Smooth muscle cell (in vitro differentiated cells): ENCODE data around the gene PRPS1L1. TPM values are rescaled to one million over a fixed set of nuclear protein-coding genes. Genes with fewer than 3 reads are reported as not detected.

Experiments used
- DNase-seq: peaks from one replicate; lab custom pipeline; 2025; ENCODE audit not compliant: unreplicated experiment; lab: John Stamatoyannopoulos, UW
- H2AFZ ChIP-seq: fragments of 200-600 bp; sonication (generic); 2 replicates; pipeline ENCODE4 v1.6.0; 2016; ENCODE audit warnings: antibody characterized with exemption, low read depth, mild to moderate bottlenecking
- H3F3A ChIP-seq: fragments of 200-600 bp; sonication (generic); 2 replicates; pipeline ENCODE4 v1.6.0; 2017; ENCODE audit warnings: antibody characterized with exemption, low read depth
- H3K27ac ChIP-seq: fragments of 200-600 bp; sonication (generic); 2 replicates; pipeline ENCODE4 v1.5.1; 2016; ENCODE audit warnings: low read depth, mild to moderate bottlenecking
- H3K27me3 ChIP-seq: fragments of 200-600 bp; sonication (generic); 2 replicates; pipeline ENCODE4 v1.6.1; 2016; ENCODE audit warnings: low read depth, mild to moderate bottlenecking
- H3K36me3 ChIP-seq: fragments of 200-600 bp; sonication (generic); 2 replicates; pipeline ENCODE4 v1.5.1; 2016; ENCODE audit warnings: low read depth
- H3K4me1 ChIP-seq: fragments of 200-600 bp; sonication (generic); 2 replicates; pipeline ENCODE4 v1.5.1; 2016; ENCODE audit warnings: low read depth
- H3K4me2 ChIP-seq: fragments of 200-600 bp; sonication (generic); 2 replicates; pipeline ENCODE4 v1.6.0; 2016; ENCODE audit warnings: mild to moderate bottlenecking
- H3K4me3 ChIP-seq: fragments of 200-600 bp; sonication (generic); 2 replicates; pipeline ENCODE4 v1.5.1; 2016; ENCODE audit warnings: mild to moderate bottlenecking
- H3K79me2 ChIP-seq: fragments of 200-600 bp; sonication (generic); 2 replicates; pipeline ENCODE4 v1.6.0; 2016; ENCODE audit warnings: low read depth, mild to moderate bottlenecking
- H3K9ac ChIP-seq: fragments of 200-600 bp; sonication (generic); 2 replicates; pipeline ENCODE4 v1.6.0; 2016; ENCODE audit warnings: low read depth
- H3K9me3 ChIP-seq: fragments of 200-600 bp; sonication (generic); replicated peaks from 2 replicates; pipeline ENCODE4 v1.5.1; 2016; ENCODE audit warnings: low read depth
- H4K20me1 ChIP-seq: fragments of 200-600 bp; sonication (generic); 2 replicates; pipeline ENCODE4 v1.6.0; 2016; ENCODE audit warnings: low read depth
- CTCF ChIP-seq: fragments of 200-600 bp; sonication (generic); IDR thresholded peaks from 2 replicates; pipeline ENCODE4 v1.5.1; 2017; ENCODE audit warnings: borderline replicate concordance, mild to moderate bottlenecking, antibody characterized with exemption; ENCODE audit not compliant: insufficient read depth, poor library complexity, severe bottlenecking
- WGBS: methylation state at CpG from one replicate; pipeline ENCODE4 v1.1.7; 2016; ENCODE audit warnings: low lambda C conversion rate; 5-methylcytosine and 5-hydroxymethylcytosine counted together
- polyA plus RNA-seq: library from polyadenylated mRNA; unstranded; fragments of >200 nt; fragmentation: Nextera tagmentation; extraction: Ambion mirVana; gene quantifications from 2 replicates; pipeline ENCODE4 v1.2.1, GENCODE V29; 2016
- total RNA-seq: library from RNA; depleted of rRNA; stranded (reverse); fragments of >200 nt; gene quantifications from 2 replicates; pipeline ENCODE4 v1.2.3, GENCODE V29; 2014

The PRPS1L1 gene
- total RNA-seq: not detected in 2 replicates
- not detected in 2 replicates for polyA plus RNA-seq

GRCh38 chr7:18027628-18028027 lies at the start of gene PRPS1L1:
Gene PRPS1L1, minus strand, starts transcription at chr7:18027846.
- 97% methylated on average over 17 of the region's 17 CpGs for WGBS
- Histone ChIP-seq H3K4me3 (no peak within 1 kb of the TSS), H3K79me2 (no peaks in the 10 kb centered on the region), H3K27me3 (no peaks in the 10 kb centered on the region), H4K20me1 (no peaks in the 10 kb centered on the region), H2AFZ (no peak within 1 kb of the TSS), H3K9me3 (no peaks in the 10 kb centered on the region), H3F3A (no peaks in the 10 kb centered on the region), H3K9ac (no peak within 1 kb of the TSS), H3K36me3 (no peaks in the 10 kb centered on the region), H3K4me1 (no peaks in the 10 kb centered on the region), H3K27ac (no peak within 1 kb of the TSS), H3K4me2 (no peak within 1 kb of the TSS)
- no peak for DNase-seq
- TF ChIP-seq CTCF: no peak

- peaks cover 7% of the 10 kb centered on the region for H3K9me3 ChIP-seq
- H3K4me1 ChIP-seq: no peaks in the 10 kb centered on the region
- no peak overlapping the region for H3K27ac ChIP-seq
- no peak for DNase-seq
- 89% methylated on average over 1 of the region's 1 CpG for whole genome bisulfite sequencing
- TF ChIP-seq CTCF: no peak
- H2AFZ ChIP-seq: no peak overlapping the region
- no peak overlapping the region for H3K4me2 ChIP-seq
- H3K36me3 ChIP-seq: no peaks in the 10 kb centered on the region
- H3K9ac ChIP-seq: no peak overlapping the region
- H3K4me3 ChIP-seq: no peak overlapping the region
- H3F3A ChIP-seq: no peaks in the 10 kb centered on the region
- H3K79me2 ChIP-seq: no peaks in the 10 kb centered on the region
- H4K20me1 ChIP-seq: no peaks in the 10 kb centered on the region
- H3K27me3 ChIP-seq: no peaks in the 10 kb centered on the region
Measured at GRCh38 chr7:18076461-18076860, 48.8 kb upstream of the PRPS1L1 start.

GRCh38 chr7:18068745-18069144 lies 41.1 kb upstream of the PRPS1L1 start:
- Histone ChIP-seq H3K4me1 (no peaks in the 10 kb centered on the region), H3K4me3 (no peak overlapping the region)
- 87% methylated on average over 3 of the region's 3 CpGs for WGBS

More at GRCh38 chr7:18068745-18069144, 41.1 kb upstream of the PRPS1L1 start:
- no peak for DNase-seq
- Histone ChIP-seq H3K9me3 (no peaks in the 10 kb centered on the region), H3K36me3 (no peaks in the 10 kb centered on the region), H3K27me3 (no peaks in the 10 kb centered on the region), H3K9ac (no peak overlapping the region), H3K79me2 (no peaks in the 10 kb centered on the region), H4K20me1 (no peaks in the 10 kb centered on the region), H3K27ac (no peak overlapping the region), H3F3A (no peaks in the 10 kb centered on the region), H3K4me2 (no peak overlapping the region), H2AFZ (no peak overlapping the region)
- TF ChIP-seq CTCF: no peak
